Endothelial cell of umbilical vein (primary cell): ENCODE data around the gene C20orf144.

Experiments used
- CTCF ChIP-seq, 2 donors: IDR thresholded peaks; 1 replicate in 1 of 2; 2 replicates in 1 of 2; pipeline ENCODE4 v1.5.1; 2011; ENCODE audit warnings: low read length in 2 of 2, mild to moderate bottlenecking in 2 of 2, moderate library complexity in 2 of 2, control low read depth in 1 of 2, inconsistent platforms in 1 of 2, low read depth in 1 of 2; ENCODE audit not compliant: insufficient read depth in 1 of 2; ENCODE audit errors: extremely low read depth in 1 of 2
- EZH2 ChIP-seq: IDR thresholded peaks from 2 replicates; pipeline ENCODE4 v1.6.1; 2012; ENCODE audit warnings: borderline replicate concordance, low read depth, mild to moderate bottlenecking, moderate library complexity, low read length, inconsistent platforms; ENCODE audit not compliant: severe bottlenecking
- FOS ChIP-seq: IDR thresholded peaks from 2 replicates; pipeline ENCODE4 v1.6.1; 2011; ENCODE audit warnings: mild to moderate bottlenecking, low read length, moderate library complexity, borderline replicate concordance; ENCODE audit not compliant: insufficient read depth
- GATA2 ChIP-seq: IDR thresholded peaks from 2 replicates; pipeline ENCODE4 v1.7.0; 2011; ENCODE audit warnings: low read depth, mild to moderate bottlenecking, moderate library complexity, mixed read lengths, low read length; ENCODE audit not compliant: insufficient read length, insufficient read depth
- JUN ChIP-seq: IDR thresholded peaks from 2 replicates; pipeline ENCODE4 v1.6.1; 2011; ENCODE audit warnings: borderline replicate concordance, low read depth; ENCODE audit not compliant: insufficient read length, insufficient read depth
- MYC ChIP-seq: IDR thresholded peaks from one replicate; pipeline ENCODE4 v1.6.1; 2011; ENCODE audit warnings: mild to moderate bottlenecking, low read depth, low read length
- POLR2A ChIP-seq: IDR thresholded peaks from 2 replicates; pipeline ENCODE4 v1.6.1; 2012; ENCODE audit warnings: low read depth, mild to moderate bottlenecking, control low read depth, low read length
- POLR2AphosphoS5 ChIP-seq: IDR thresholded peaks from 2 replicates; pipeline ENCODE4 v1.6.1; 2012; ENCODE audit warnings: low read depth, mild to moderate bottlenecking, control low read depth, low read length, moderate library complexity; ENCODE audit not compliant: insufficient read depth

DNA sequence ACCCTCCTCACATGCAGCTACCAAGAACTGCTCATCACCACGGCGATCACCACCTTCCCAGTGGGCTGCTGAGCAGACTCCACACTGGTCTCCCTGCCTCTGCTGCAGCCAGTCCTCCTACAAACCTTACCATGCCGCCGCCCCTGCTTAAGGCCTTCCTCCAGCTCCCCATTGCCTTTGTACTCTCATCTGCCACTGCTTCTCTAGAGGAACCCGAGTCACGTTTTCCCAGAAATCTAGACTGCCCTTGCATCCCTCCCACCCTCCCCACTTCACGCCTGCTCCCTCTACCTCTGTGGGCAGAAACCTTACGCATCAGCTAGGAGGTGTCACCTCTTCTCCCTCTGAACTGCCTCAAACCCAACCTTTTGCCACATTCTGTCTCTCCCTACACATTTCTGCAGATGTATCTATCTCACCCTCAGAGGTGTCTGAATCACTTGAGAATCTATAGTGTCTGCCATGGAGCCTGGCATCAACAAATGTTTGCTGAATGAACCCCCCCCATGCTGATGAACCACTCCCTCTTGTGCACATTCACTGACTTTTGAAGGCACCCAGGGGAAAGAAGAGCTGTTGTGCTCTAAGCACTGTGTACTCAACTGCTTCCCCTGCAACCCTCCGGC lies 19.7 kb downstream of the C20orf144 start:
- no peak for TF ChIP-seq CTCF (IDR thresholded peaks at IDR 0.05; ENCODE audit: extremely low read depth in 1 of 2, insufficient read depth in 1 of 2, low read depth in 1 of 2, low read length in 2 of 2)
- no peak for TF ChIP-seq POLR2AphosphoS5
- no peak for TF ChIP-seq JUN
- no peak for TF ChIP-seq EZH2
- no peak for TF ChIP-seq POLR2A
- no peak for TF ChIP-seq FOS
- no peak for TF ChIP-seq MYC
- TF ChIP-seq GATA2, result no peak
